Measurements from ENCODE around the gene STIMATE. TPM values are rescaled to one million over a fixed set of nuclear protein-coding genes. Genes with fewer than 3 reads are reported as not detected.

STIMATE gene
- polyA plus RNA-seq, 1 of the 3 experiments (the other 2 are of a cell fraction), result 9.3 TPM

- Histone ChIP-seq H3K4me1 (ENCODE audit: control insufficient read depth in 1 of 2, insufficient read depth in 2 of 2, low read depth in 1 of 2, low read length in 1 of 2) (peaks cover 0 to 3% of the 10 kb centered on the region in 2 experiments; a peak in 1 of 4 replicates), H3K79me2 (ENCODE audit: insufficient read depth) (no peaks in the 10 kb centered on the region), H3K9me2 (no peaks in the 10 kb centered on the region), H3K4me3 (ENCODE audit: low read depth in 2 of 2, low read length in 1 of 2) (no peak overlapping the region), H3K27ac (ENCODE audit: low read depth in 2 of 2, low read length in 1 of 2) (no peak overlapping the region), H3K36me3 (replicated peaks in 1 of 2; ENCODE audit: control insufficient read depth in 1 of 2, insufficient read depth in 2 of 2, low read length in 1 of 2) (no peaks in the 10 kb centered on the region), H3K4me2 (no peak overlapping the region), H3F3A (replicated peaks; ENCODE audit: insufficient read depth) (no peaks in the 10 kb centered on the region), H3K27me3 (ENCODE audit: insufficient read depth) (no peaks in the 10 kb centered on the region), H3K9me3 (no peaks in the 10 kb centered on the region), H2AFZ (ENCODE audit: low read depth) (no peak overlapping the region), H3K9ac (no peak overlapping the region), H4K20me1 (ENCODE audit: insufficient read depth) (no peaks in the 10 kb centered on the region)
- DNase-seq, result no peak
- POLR2A ChIA-PET, result interaction anchor here (1.8 kb wide), 1 partner anchor 12 kb away, joined by 6 read pairs; no protein-coding TSS in a partner anchor
- TF ChIP-seq NRF1 (IDR thresholded peaks at IDR 0.05; ENCODE audit: low read depth, low read length) (no peak), TCF12 (IDR thresholded peaks at IDR 0.05) (no peak), FOSL2 (IDR thresholded peaks at IDR 0.05; ENCODE audit: borderline replicate concordance, low read depth) (no peak), TAF1 (IDR thresholded peaks at IDR 0.05; ENCODE audit: borderline replicate concordance, low read depth, low read length) (no peak), RCOR1 (IDR thresholded peaks at IDR 0.05; ENCODE audit: low read length) (no peak), ZBTB33 (IDR thresholded peaks at IDR 0.05; ENCODE audit: borderline replicate concordance, low read depth) (no peak), GABPA (IDR thresholded peaks at IDR 0.05; ENCODE audit: low read depth) (no peak), SIN3A (IDR thresholded peaks at IDR 0.05; ENCODE audit: borderline replicate concordance, low read depth, low read length) (no peak)
- TF ChIP-seq, protein P1, sequence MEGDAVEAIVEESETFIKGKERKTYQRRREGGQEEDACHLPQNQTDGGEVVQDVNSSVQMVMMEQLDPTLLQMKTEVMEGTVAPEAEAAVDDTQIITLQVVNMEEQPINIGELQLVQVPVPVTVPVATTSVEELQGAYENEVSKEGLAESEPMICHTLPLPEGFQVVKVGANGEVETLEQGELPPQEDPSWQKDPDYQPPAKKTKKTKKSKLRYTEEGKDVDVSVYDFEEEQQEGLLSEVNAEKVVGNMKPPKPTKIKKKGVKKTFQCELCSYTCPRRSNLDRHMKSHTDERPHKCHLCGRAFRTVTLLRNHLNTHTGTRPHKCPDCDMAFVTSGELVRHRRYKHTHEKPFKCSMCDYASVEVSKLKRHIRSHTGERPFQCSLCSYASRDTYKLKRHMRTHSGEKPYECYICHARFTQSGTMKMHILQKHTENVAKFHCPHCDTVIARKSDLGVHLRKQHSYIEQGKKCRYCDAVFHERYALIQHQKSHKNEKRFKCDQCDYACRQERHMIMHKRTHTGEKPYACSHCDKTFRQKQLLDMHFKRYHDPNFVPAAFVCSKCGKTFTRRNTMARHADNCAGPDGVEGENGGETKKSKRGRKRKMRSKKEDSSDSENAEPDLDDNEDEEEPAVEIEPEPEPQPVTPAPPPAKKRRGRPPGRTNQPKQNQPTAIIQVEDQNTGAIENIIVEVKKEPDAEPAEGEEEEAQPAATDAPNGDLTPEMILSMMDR (IDR thresholded peaks at IDR 0.05), result no peak
- TF ChIP-seq, protein P2, sequence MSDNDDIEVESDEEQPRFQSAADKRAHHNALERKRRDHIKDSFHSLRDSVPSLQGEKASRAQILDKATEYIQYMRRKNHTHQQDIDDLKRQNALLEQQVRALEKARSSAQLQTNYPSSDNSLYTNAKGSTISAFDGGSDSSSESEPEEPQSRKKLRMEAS (IDR thresholded peaks at IDR 0.05; ENCODE audit: low read depth), result no peak
- TF ChIP-seq, protein P3, sequence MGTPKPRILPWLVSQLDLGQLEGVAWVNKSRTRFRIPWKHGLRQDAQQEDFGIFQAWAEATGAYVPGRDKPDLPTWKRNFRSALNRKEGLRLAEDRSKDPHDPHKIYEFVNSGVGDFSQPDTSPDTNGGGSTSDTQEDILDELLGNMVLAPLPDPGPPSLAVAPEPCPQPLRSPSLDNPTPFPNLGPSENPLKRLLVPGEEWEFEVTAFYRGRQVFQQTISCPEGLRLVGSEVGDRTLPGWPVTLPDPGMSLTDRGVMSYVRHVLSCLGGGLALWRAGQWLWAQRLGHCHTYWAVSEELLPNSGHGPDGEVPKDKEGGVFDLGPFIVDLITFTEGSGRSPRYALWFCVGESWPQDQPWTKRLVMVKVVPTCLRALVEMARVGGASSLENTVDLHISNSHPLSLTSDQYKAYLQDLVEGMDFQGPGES (IDR thresholded peaks at IDR 0.05; ENCODE audit: low read depth, low read length), result no peak
- WGBS (ENCODE audit: low lambda C conversion rate), result 88% methylated on average over 3 of the region's 7 CpGs
- CTCF ChIA-PET, result interaction anchor here (1.2 to 1.3 kb wide), 2 partner anchors 14 to 54 kb away, joined by 3 to 5 read pairs; no protein-coding TSS in a partner anchor
Measured at GRCh38 chr3:52792413-52792812, 104.9 kb downstream of the STIMATE start.

DNA sequence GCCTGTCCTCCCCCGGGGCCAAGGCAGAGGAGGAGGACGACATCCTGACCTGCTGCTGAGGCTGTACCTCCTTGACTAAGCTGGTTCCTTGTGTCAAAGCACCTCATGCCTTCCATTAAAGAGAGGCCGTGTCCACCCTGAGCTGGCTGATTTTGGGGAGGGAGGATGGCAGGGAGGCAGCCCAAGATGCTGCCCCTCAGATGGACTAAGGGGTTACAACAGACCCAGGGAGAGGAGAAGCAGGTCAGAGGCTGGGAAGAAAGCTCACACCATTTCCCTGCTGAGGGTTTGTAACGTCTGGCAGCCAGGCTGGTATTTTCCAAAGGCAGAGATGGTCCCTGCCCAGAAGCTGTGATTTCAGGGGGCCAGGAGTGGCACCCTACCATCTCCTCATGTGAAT, 105.4 kb downstream of the STIMATE start:
- H3K9me2 ChIP-seq, result no peaks in the 10 kb centered on the region
- H4K20me1 ChIP-seq (ENCODE audit: insufficient read depth), result no peaks in the 10 kb centered on the region
- POLR2A ChIA-PET, result interaction anchor here (1.8 kb wide), 1 partner anchor 11 kb away, joined by 6 read pairs; no protein-coding TSS in a partner anchor
- H3K4me3 ChIP-seq (ENCODE audit: low read depth in 2 of 2, low read length in 1 of 2), result no peak overlapping the region
- H3K27ac ChIP-seq (ENCODE audit: low read depth in 2 of 2, low read length in 1 of 2), result no peak overlapping the region
- no peaks in the 10 kb centered on the region for H3K27me3 ChIP-seq (ENCODE audit: insufficient read depth)
- no peaks in the 10 kb centered on the region for H3F3A ChIP-seq (replicated peaks; ENCODE audit: insufficient read depth)
- H2AFZ ChIP-seq (ENCODE audit: low read depth), result no peak overlapping the region
- no peak overlapping the region for H3K9ac ChIP-seq
- CTCF ChIA-PET, result interaction anchor here (1.2 to 1.3 kb wide), 2 partner anchors 14 to 54 kb away, joined by 3 to 5 read pairs; no protein-coding TSS in a partner anchor
- no peaks in the 10 kb centered on the region for H3K9me3 ChIP-seq
- H3K4me1 ChIP-seq (ENCODE audit: control insufficient read depth in 1 of 2, insufficient read depth in 2 of 2, low read depth in 1 of 2, low read length in 1 of 2), result peaks cover 0 to 3% of the 10 kb centered on the region in 2 experiments; a peak in 1 of 4 replicates
- WGBS (ENCODE audit: low lambda C conversion rate), result 64% methylated on average over 3 of the region's 4 CpGs
- H3K79me2 ChIP-seq (ENCODE audit: insufficient read depth), result no peaks in the 10 kb centered on the region
- H3K36me3 ChIP-seq (replicated peaks in 1 of 2; ENCODE audit: control insufficient read depth in 1 of 2, insufficient read depth in 2 of 2, low read length in 1 of 2), result no peaks in the 10 kb centered on the region
- DNase-seq, result no peak
- no peak overlapping the region for H3K4me2 ChIP-seq
- TF ChIP-seq RFX5 (IDR thresholded peaks at IDR 0.05; ENCODE audit: low read length) (no peak), RAD21 (IDR thresholded peaks at IDR 0.05; ENCODE audit: low read length) (no peak), GATA2 (CRISPR knock-in tag; IDR thresholded peaks at IDR 0.05) (no peak), ZBTB33 (IDR thresholded peaks at IDR 0.05; ENCODE audit: borderline replicate concordance, low read depth) (no peak), SMC3 (IDR thresholded peaks at IDR 0.05; ENCODE audit: low read depth, low read length) (no peak), RCOR1 (IDR thresholded peaks at IDR 0.05; ENCODE audit: low read length) (no peak)
- TF ChIP-seq, protein P3 (IDR thresholded peaks at IDR 0.05; ENCODE audit: low read depth, low read length), result no peak
- TF ChIP-seq, protein P1 (IDR thresholded peaks at IDR 0.05), result no peak
